Smooth muscle cell (in vitro differentiated cells): Measurements from ENCODE around the gene CAPSL. TPM values are rescaled to one million over a fixed set of nuclear protein-coding genes. Genes with fewer than 3 reads are reported as not detected.

ENCODE experiments used
- DNase-seq: peaks from one replicate; lab custom pipeline; 2025; ENCODE audit not compliant: unreplicated experiment; lab: John Stamatoyannopoulos, UW
- H2AFZ ChIP-seq: fragments of 200-600 bp; sonication (generic); 2 replicates; pipeline ENCODE4 v1.6.0; 2016; ENCODE audit warnings: antibody characterized with exemption, low read depth, mild to moderate bottlenecking
- H3F3A ChIP-seq: fragments of 200-600 bp; sonication (generic); 2 replicates; pipeline ENCODE4 v1.6.0; 2017; ENCODE audit warnings: antibody characterized with exemption, low read depth
- H3K27ac ChIP-seq: fragments of 200-600 bp; sonication (generic); 2 replicates; pipeline ENCODE4 v1.5.1; 2016; ENCODE audit warnings: low read depth, mild to moderate bottlenecking
- H3K27me3 ChIP-seq: fragments of 200-600 bp; sonication (generic); 2 replicates; pipeline ENCODE4 v1.6.1; 2016; ENCODE audit warnings: low read depth, mild to moderate bottlenecking
- H3K36me3 ChIP-seq: fragments of 200-600 bp; sonication (generic); 2 replicates; pipeline ENCODE4 v1.5.1; 2016; ENCODE audit warnings: low read depth
- H3K4me1 ChIP-seq: fragments of 200-600 bp; sonication (generic); 2 replicates; pipeline ENCODE4 v1.5.1; 2016; ENCODE audit warnings: low read depth
- H3K4me2 ChIP-seq: fragments of 200-600 bp; sonication (generic); 2 replicates; pipeline ENCODE4 v1.6.0; 2016; ENCODE audit warnings: mild to moderate bottlenecking
- H3K4me3 ChIP-seq: fragments of 200-600 bp; sonication (generic); 2 replicates; pipeline ENCODE4 v1.5.1; 2016; ENCODE audit warnings: mild to moderate bottlenecking
- H3K79me2 ChIP-seq: fragments of 200-600 bp; sonication (generic); 2 replicates; pipeline ENCODE4 v1.6.0; 2016; ENCODE audit warnings: low read depth, mild to moderate bottlenecking
- H3K9ac ChIP-seq: fragments of 200-600 bp; sonication (generic); 2 replicates; pipeline ENCODE4 v1.6.0; 2016; ENCODE audit warnings: low read depth
- H3K9me3 ChIP-seq: fragments of 200-600 bp; sonication (generic); replicated peaks from 2 replicates; pipeline ENCODE4 v1.5.1; 2016; ENCODE audit warnings: low read depth
- H4K20me1 ChIP-seq: fragments of 200-600 bp; sonication (generic); 2 replicates; pipeline ENCODE4 v1.6.0; 2016; ENCODE audit warnings: low read depth
- WGBS: methylation state at CpG from one replicate; pipeline ENCODE4 v1.1.7; 2016; ENCODE audit warnings: low lambda C conversion rate; 5-methylcytosine and 5-hydroxymethylcytosine counted together
- polyA plus RNA-seq: library from polyadenylated mRNA; unstranded; fragments of >200 nt; fragmentation: Nextera tagmentation; extraction: Ambion mirVana; gene quantifications from 2 replicates; pipeline ENCODE4 v1.2.1, GENCODE V29; 2016
- total RNA-seq: library from RNA; depleted of rRNA; stranded (reverse); fragments of >200 nt; gene quantifications from 2 replicates; pipeline ENCODE4 v1.2.3, GENCODE V29; 2014
- TF ChIP-seq, protein P1 (sequence below): fragments of 200-600 bp; sonication (generic); IDR thresholded peaks from 2 replicates; pipeline ENCODE4 v1.5.1; 2017; ENCODE audit warnings: borderline replicate concordance, mild to moderate bottlenecking, antibody characterized with exemption; ENCODE audit not compliant: insufficient read depth, poor library complexity, severe bottlenecking

CAPSL gene
- total and polyA plus RNA-seq, 2 experiments from 2014 or later = 0.13 TPM; not detected in 1

GRCh38 chr5:35884773-35885172 lies 53.6 kb downstream of the CAPSL start:
- Histone ChIP-seq H3K27ac (peak overlapping the region; percentile 72), H3K9ac (no peak overlapping the region), H3K79me2 (no peaks in the 10 kb centered on the region), H3K4me3 (no peak overlapping the region), H3K36me3 (no peaks in the 10 kb centered on the region), H3K9me3 (no peaks in the 10 kb centered on the region), H3F3A (peaks cover 4% of the 10 kb centered on the region), H3K4me2 (peak overlapping the region; percentile 61), H3K4me1 (peaks cover 9% of the 10 kb centered on the region), H2AFZ (no peak overlapping the region), H3K27me3 (no peaks in the 10 kb centered on the region), H4K20me1 (no peaks in the 10 kb centered on the region)
- TF ChIP-seq, protein P1, sequence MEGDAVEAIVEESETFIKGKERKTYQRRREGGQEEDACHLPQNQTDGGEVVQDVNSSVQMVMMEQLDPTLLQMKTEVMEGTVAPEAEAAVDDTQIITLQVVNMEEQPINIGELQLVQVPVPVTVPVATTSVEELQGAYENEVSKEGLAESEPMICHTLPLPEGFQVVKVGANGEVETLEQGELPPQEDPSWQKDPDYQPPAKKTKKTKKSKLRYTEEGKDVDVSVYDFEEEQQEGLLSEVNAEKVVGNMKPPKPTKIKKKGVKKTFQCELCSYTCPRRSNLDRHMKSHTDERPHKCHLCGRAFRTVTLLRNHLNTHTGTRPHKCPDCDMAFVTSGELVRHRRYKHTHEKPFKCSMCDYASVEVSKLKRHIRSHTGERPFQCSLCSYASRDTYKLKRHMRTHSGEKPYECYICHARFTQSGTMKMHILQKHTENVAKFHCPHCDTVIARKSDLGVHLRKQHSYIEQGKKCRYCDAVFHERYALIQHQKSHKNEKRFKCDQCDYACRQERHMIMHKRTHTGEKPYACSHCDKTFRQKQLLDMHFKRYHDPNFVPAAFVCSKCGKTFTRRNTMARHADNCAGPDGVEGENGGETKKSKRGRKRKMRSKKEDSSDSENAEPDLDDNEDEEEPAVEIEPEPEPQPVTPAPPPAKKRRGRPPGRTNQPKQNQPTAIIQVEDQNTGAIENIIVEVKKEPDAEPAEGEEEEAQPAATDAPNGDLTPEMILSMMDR = no peak
- DNase-seq = no peak

GRCh38 chr5:35884191-35884769 lies 54.1 kb downstream of the CAPSL start:
- TF ChIP-seq, protein P1 = no peak
- H3K27ac ChIP-seq = peak overlapping the region; percentile 72
- H3K4me1 ChIP-seq = peaks cover 9% of the 10 kb centered on the region
- H3K79me2 ChIP-seq = no peaks in the 10 kb centered on the region
- H3F3A ChIP-seq = peaks cover 4% of the 10 kb centered on the region
- H3K9me3 ChIP-seq = no peaks in the 10 kb centered on the region
- no peaks in the 10 kb centered on the region for H4K20me1 ChIP-seq
- H2AFZ ChIP-seq = no peak overlapping the region
- H3K27me3 ChIP-seq = no peaks in the 10 kb centered on the region
- H3K4me2 ChIP-seq = peak overlapping the region; percentile 61
- DNase-seq = no peak
- 33% methylated on average over 1 of the region's 1 CpG for WGBS
- no peak overlapping the region for H3K4me3 ChIP-seq
- no peak overlapping the region for H3K9ac ChIP-seq
- no peaks in the 10 kb centered on the region for H3K36me3 ChIP-seq

DNA sequence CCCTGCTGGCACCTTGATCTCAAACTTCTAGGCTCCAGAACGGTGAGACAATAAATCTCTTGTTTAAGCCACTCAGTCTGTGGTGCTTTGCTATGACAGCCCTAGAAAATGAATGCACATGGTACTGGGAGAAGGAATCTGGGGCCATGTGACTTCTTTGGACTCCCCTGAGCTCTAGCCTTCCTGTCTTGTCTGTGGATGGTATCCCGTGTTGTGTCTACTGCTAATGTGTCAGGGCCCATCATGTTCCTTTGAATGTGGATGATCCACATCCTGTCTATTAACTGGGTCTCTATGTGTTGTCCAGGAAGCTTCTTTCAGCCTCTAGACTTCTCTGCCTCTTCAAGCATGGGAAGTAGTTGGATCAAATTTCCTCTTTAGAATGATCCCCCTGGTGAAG lies 56.7 kb downstream of the CAPSL start:
- no peak overlapping the region for H2AFZ ChIP-seq
- H3K27me3 ChIP-seq = no peaks in the 10 kb centered on the region
- H3K79me2 ChIP-seq = no peaks in the 10 kb centered on the region
- H3K27ac ChIP-seq = no peak overlapping the region
- TF ChIP-seq, protein P1 = no peak
- no peak overlapping the region for H3K9ac ChIP-seq
- WGBS = 82% methylated on average over 2 of the region's 2 CpGs
- H3F3A ChIP-seq = peaks cover 4% of the 10 kb centered on the region
- H4K20me1 ChIP-seq = no peaks in the 10 kb centered on the region
- H3K4me3 ChIP-seq = no peak overlapping the region
- no peaks in the 10 kb centered on the region for H3K9me3 ChIP-seq
- no peaks in the 10 kb centered on the region for H3K36me3 ChIP-seq
- H3K4me2 ChIP-seq = no peak overlapping the region
- DNase-seq = no peak
- peaks cover 9% of the 10 kb centered on the region for H3K4me1 ChIP-seq

DNA sequence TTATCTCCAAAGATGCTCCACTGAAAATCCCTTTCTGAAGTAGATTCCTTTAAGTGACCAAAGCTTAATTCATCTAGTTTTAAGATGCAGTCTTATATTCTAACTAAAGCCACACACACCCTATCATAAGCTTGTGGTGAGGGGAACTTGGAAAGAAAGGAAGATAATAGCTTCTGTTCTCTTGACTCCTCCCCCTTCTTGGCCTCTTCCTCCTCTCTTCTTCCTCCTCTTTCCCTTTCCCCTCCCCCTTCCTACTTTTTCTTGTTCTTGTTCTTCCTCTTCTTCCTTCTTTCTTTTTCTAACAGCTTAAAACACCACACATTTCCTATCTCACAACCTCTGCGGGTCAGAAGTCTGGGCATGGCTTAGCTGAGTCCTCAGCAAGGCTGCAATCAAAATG lies 58.3 kb downstream of the CAPSL start:
- WGBS = 95% methylated on average over 1 of the region's 1 CpG
- Histone ChIP-seq H3K9ac (no peak overlapping the region), H3K4me1 (peaks cover 9% of the 10 kb centered on the region), H2AFZ (no peak overlapping the region), H3K79me2 (no peaks in the 10 kb centered on the region), H3K9me3 (no peaks in the 10 kb centered on the region), H3K36me3 (no peaks in the 10 kb centered on the region), H3K4me3 (no peak overlapping the region), H3K27me3 (no peaks in the 10 kb centered on the region), H3F3A (peaks cover 4% of the 10 kb centered on the region), H4K20me1 (no peaks in the 10 kb centered on the region), H3K27ac (no peak overlapping the region), H3K4me2 (no peak overlapping the region)
- TF ChIP-seq, protein P1 = no peak
- no peak for DNase-seq
